NCI-H345 treated with DMSO at 0.1 percent for 48 hours (cell line): ENCODE results near the gene SNTG2.
"Not testable (repeated sequence)": the region's sequence is repeated elsewhere in the genome, so short reads cannot be mapped to it uniquely, and the experiment has no call there.

Experiments used
- DNase-seq: peaks from one replicate; lab custom pipeline; 2025; ENCODE audit not compliant: unreplicated experiment; lab: John Stamatoyannopoulos, UW

Gene SNTG2

GRCh38 chr2:950080-950966 lies at the start of gene SNTG2:
Gene SNTG2, plus strand, starts transcription at chr2:950849. Its CDS starts 148 bp downstream, at chr2:950997.
- peak; percentile 55 for DNase-seq

- DNase-seq: no peak
Observed at GRCh38 chr2:902584-902983, 48.1 kb upstream of the SNTG2 start.

- DNase-seq: no peak
Observed at GRCh38 chr2:903223-903900, 47.3 kb upstream of the SNTG2 start.

DNA sequence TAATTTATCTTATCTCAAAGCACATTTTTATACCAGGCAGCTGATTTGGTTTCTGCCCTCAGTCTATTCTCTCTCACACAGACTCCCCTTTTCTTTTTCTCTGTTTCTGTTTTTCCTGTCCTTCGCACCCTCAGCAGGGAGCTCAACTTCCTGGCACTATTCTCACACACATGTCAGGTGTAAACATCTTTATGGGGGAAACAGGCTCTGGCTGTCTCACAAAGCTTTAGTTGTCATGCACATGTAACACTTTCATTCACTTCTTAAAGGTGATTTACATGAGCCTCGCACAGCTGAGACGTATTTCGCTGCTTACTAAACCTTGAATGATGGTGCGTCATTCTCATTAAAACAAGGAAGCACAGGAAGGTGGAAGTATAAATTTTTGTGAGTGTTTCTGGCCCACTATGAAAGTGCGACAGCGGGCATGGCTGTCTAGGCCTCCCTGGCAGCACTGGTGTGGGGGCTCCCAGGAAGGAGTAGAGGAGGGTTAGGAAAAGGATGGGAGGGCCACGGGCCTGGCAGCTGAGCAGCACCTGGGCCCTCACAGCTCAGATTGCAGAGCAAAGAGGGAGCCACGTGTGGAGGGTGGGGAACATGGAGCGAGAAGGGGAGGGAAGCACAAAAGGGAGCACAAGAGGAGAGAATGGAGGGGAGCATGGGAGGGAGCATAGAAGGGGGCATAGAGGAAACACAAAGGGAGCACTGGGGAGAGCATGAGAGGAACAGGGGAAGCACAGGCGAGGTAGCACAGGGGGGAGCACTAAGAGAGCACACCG lies 46.2 kb upstream of the SNTG2 start:
- DNase-seq: no peak

DNA sequence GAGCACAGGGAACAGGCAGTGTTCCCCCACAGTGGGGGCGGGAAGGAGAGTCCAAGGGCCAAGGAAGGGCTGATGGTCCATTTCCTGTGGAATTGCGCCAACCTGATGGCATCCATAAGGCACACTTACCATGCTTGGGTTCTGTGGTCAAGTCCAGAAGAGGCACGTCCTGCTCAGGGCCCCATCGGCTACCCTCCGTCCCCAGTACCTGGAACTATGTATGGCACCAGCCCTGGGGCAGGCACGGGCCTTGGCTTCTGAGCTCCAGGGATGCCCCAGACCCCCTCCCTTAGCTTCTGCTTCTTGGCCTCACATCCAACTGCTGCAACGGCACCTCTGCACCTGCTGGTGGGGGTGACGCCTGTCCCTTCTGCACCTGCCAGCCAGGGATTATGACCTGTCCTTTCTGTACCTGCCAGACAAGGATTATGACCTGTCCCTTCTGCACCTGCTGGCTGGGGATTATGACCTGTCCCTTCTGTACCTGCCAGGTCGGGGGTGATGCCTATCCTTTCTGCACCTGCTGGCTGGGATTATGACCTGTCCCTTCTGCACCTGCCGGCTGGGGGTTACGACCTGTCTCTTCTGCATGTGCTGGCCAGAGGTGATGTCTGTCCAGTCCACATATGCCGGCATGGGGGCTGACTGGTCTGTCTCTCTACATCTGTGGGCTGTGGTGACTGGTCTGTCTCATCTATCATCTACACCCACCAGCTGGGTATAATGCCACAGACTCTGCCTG lies 45.4 kb upstream of the SNTG2 start:
- no peak for DNase-seq

GRCh38 chr2:905833-906140 lies 44.9 kb upstream of the SNTG2 start:
- DNase-seq: no peak

DNA sequence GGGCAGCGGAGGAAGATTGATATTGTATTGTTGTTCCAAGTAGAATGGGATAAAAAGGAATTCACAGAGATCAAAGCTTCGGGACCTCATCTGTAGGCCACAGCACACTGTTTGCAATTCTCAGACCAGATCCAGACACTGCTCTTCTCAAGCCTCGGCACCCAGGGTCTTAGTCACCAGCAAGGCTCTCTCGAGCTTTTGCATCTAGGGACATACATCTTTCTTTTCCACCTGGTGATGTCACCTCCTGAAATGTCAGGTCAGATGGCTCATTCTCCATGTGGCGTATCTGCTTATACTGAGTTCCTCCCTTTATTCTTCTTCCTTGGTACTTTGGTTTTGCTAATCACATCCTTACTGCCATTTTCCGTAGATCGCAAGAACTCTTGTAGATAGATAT lies 42.9 kb upstream of the SNTG2 start:
- no peak for DNase-seq

DNA sequence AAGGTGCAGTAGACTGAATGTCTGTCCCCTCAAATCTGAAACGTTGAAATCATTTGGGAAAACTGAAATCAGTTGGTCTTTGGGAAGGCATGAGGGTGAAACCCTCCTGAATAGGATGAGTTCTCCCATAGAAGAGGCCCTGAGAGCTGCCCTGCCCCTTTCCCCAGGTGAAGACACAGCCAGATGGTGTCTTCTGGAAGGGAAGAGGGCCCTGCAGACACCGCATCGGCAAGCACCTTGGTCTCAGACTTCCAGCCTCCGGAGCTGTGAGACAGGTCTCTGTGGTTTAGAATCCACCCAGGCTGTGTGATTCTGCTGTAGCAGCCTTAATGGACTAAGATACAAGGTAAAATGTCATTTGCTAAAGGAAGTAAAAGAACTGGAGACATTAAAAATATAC lies 42.1 kb upstream of the SNTG2 start:
- DNase-seq: no peak

GRCh38 chr2:909764-910379 lies 40.8 kb upstream of the SNTG2 start:
- not testable (repeated sequence) for DNase-seq

DNA sequence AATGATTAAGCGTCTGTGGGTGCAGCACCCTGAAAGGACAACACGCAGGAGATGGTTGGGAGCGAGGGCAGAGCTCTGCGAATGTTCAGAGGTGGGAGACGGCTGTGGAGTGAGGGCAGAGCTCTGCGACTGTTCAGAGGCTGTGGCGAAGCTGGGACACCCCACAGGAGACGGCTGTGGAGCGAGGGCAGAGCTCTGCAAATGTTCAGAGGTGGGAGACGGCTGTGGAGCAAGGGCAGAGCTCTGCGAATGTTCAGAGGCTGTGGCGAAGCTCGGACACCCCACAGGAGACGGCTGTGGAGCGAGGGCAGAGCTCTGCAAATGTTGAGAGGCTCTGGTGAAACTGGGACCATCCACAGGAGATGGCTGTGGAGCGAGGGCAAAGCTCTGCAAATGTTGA lies 40.0 kb upstream of the SNTG2 start:
- DNase-seq: no peak

- DNase-seq: no peak
Observed at GRCh38 chr2:915979-916378, 34.7 kb upstream of the SNTG2 start.

DNA sequence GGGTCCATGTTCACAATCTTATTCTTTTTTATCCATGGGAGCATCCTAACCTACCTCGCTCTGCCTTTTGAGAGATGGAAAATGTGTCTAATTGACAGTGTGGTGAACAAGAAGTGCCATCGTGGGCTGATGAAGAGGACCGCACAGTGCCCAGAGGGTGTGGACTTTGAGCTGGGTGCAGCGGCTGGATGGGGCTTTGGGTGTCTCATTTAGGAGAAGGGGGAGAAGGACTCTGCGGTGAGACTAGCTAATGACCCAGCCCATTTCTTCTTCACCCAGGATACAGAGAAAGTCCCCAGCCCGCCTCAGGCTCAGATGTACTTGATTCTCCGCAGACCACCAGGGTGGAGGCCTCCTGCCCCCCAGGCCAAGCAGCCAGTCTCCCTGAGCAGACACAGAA lies 33.7 kb upstream of the SNTG2 start:
- no peak for DNase-seq

DNA sequence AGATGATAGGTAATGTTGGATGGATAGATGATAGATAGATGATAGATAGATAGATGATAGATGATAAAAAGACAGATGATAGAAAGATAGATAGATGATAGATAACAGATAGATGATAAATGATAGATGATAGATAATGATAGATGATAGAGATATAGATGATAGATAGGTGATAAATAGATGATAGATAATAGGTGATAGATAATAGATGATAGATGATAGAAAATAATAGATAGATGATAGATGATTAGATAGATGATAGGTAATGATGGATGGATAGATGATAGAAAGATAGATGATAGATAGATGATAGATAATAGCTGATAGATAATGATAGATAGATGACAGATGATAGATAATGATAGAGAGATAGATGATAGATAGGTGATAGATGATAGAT lies 31.0 kb upstream of the SNTG2 start:
- DNase-seq: no peak

DNA sequence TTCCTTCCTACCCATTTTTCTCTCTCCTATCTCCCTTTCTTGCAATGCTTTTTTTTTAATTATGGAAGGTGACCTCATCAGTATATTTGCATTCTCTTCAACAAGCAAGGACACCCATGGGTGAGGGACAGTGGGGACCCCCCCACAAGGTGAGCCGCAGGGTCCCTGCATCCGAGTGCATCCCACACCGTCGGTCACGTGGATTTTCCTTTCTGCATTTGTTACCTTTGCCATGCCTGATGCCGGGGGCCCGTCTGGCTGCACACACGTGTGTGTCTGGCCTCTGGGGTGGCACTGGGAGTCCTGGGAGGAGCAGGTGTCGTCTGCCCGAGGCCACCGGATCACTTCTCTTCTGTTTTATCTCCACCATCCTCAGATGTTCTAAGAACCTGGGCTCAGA lies 30.1 kb upstream of the SNTG2 start:
- DNase-seq: no peak

DNA sequence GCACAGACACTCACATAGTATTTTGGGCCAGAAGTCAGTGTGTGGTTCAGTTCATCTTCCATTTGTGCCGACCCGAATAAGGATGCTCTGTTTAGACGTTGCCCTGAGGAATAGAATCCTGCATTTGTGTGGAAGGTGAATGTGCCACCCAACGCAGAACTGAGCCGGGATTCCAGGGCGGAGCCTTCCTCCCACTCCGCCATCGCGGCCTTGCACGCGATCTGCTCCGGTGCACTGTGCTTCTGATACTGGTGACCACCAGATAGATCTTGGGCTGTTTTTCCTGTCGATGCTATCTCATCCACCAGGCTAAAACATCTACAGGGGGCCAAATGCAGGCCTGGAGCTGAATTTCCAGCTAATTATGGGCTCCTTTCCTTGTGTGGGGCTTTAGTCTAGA lies 29.6 kb upstream of the SNTG2 start:
- DNase-seq: no peak

DNA sequence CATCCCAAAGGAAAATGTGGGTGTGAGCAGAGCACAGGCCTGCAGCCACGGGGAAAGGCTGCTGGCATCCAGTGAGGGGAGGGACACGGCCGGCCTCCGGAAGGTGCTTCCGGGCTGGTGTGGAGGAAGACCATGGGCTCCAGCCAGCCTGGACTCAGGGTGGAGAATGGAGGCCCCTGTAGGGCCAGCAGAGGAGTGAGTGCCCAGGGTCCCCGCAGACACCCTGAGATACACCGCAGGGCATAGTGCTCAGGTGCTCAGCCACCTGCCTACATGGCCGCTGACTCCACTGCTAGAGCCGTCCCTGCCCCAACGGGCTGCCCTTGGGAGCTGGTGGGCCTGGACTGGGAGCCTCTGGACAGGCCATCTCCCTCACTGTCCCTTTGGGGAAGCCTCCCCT lies 28.5 kb upstream of the SNTG2 start:
- DNase-seq: no peak

GRCh38 chr2:923832-924601 lies 26.6 kb upstream of the SNTG2 start:
- no peak for DNase-seq

DNA sequence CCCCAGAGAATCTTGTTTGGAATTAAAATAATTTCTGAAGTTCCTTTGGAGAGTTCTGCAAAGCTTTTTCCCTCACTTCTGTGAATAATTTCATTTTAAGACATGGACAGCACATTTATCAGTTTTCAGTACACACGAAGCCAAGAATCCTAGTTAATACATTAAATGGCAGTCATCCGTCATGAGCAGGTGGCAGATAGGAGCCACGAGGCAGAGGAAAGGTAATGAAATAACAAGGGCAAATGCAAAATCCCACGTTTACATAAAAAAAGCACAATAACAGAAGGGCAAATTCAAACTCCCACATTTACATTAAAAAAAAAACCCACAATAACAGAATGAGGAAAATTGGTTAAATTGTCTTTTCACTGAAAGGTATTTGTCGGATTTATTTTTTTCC lies 25.9 kb upstream of the SNTG2 start:
- no peak for DNase-seq

- DNase-seq: no peak
Observed at GRCh38 chr2:925309-925708, 25.3 kb upstream of the SNTG2 start.

- DNase-seq: no peak
Observed at GRCh38 chr2:925711-926110, 24.9 kb upstream of the SNTG2 start.
